GM04503 (cell line): ENCODE measurements around the gene DNAJB2.
A peak's percentile ranks its signal among the peaks of the same experiment; 100 is the strongest.
"Not testable (repeated sequence)": the region's sequence is repeated elsewhere in the genome, so short reads cannot be mapped to it uniquely, and the experiment has no call there.

ENCODE experiments used
- DNase-seq: peaks from one replicate; pipeline ENCODE4 v3.0.0-alpha.2; 2012; ENCODE audit warnings: low read depth

Gene DNAJB2

GRCh38 chr2:219285373-219285735, 6.2 kb downstream of the DNAJB2 start:
- no peak for DNase-seq

- DNase-seq: no peak
Measured at GRCh38 chr2:219285894-219286425, 6.8 kb downstream of the DNAJB2 start.

- no peak for DNase-seq
Measured at GRCh38 chr2:219286436-219287115, 7.4 kb downstream of the DNAJB2 start.

- not testable (repeated sequence) for DNase-seq
Measured at GRCh38 chr2:219287116-219287440, 7.9 kb downstream of the DNAJB2 start.

- DNase-seq: no peak
Measured at GRCh38 chr2:219287580-219288265, 8.6 kb downstream of the DNAJB2 start.

- DNase-seq: no peak
Measured at GRCh38 chr2:219289195-219289536, 10.0 kb downstream of the DNAJB2 start.

GRCh38 chr2:219289537-219290361, 10.6 kb downstream of the DNAJB2 start:
- DNase-seq: peak; percentile 58

- DNase-seq: no peak
Measured at GRCh38 chr2:219290381-219291171, 11.4 kb downstream of the DNAJB2 start.

- DNase-seq: no peak
Measured at GRCh38 chr2:219291394-219291793, 12.2 kb downstream of the DNAJB2 start.

GRCh38 chr2:219291910-219292490, 12.8 kb downstream of the DNAJB2 start:
- DNase-seq: no peak

GRCh38 chr2:219292616-219293015, 13.4 kb downstream of the DNAJB2 start:
- no peak for DNase-seq

- no peak for DNase-seq
Measured at GRCh38 chr2:219293736-219294231, 14.6 kb downstream of the DNAJB2 start.

- no peak for DNase-seq
Measured at GRCh38 chr2:219294356-219295351, 15.5 kb downstream of the DNAJB2 start.

GRCh38 chr2:219296142-219296541, 17.0 kb downstream of the DNAJB2 start:
- no peak for DNase-seq

- no peak for DNase-seq
Measured at GRCh38 chr2:219296631-219297391, 17.6 kb downstream of the DNAJB2 start.

GRCh38 chr2:219297766-219298456, 18.7 kb downstream of the DNAJB2 start:
- no peak for DNase-seq

GRCh38 chr2:219298759-219299371, 19.7 kb downstream of the DNAJB2 start:
- no peak for DNase-seq

- DNase-seq: no peak
Measured at GRCh38 chr2:219299372-219299760, 20.2 kb downstream of the DNAJB2 start.
